ENCODE results near the gene NATD1.

GRCh38 chr17:21213638-21214014 is 39.6 kb downstream of the NATD1 start:
- TF ChIP-seq CTCF (conservative IDR thresholded peaks at IDR 0.05; ENCODE audit: low read depth in 2 of 2) (no peak), POLR2AphosphoS5 (IDR thresholded peaks at IDR 0.05; ENCODE audit: low read depth) (no peak), ZNF331 (CRISPR knock-in tag; IDR thresholded peaks at IDR 0.05; ENCODE audit: low read depth) (no peak), JUNB (IDR thresholded peaks at IDR 0.05; ENCODE audit: unreplicated experiment) (no peak), NANOG (IDR thresholded peaks at IDR 0.05; ENCODE audit: borderline replicate concordance) (no peak)
- TF ChIP-seq, protein P1, sequence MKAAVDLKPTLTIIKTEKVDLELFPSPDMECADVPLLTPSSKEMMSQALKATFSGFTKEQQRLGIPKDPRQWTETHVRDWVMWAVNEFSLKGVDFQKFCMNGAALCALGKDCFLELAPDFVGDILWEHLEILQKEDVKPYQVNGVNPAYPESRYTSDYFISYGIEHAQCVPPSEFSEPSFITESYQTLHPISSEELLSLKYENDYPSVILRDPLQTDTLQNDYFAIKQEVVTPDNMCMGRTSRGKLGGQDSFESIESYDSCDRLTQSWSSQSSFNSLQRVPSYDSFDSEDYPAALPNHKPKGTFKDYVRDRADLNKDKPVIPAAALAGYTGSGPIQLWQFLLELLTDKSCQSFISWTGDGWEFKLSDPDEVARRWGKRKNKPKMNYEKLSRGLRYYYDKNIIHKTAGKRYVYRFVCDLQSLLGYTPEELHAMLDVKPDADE (IDR thresholded peaks at IDR 0.05): no peak

All from GM23338 (cell line).